CD4-positive, alpha-beta T cell treated with Interleukin-1 beta for 1 hour (primary cell): Measurements from ENCODE around the gene HSPG2.

Source experiments
- DNase-seq, 2 donors: peaks; one replicate each; pipeline ENCODE4 v3.0.0-alpha.2; 2020 to 2022

HSPG2 gene

DNA sequence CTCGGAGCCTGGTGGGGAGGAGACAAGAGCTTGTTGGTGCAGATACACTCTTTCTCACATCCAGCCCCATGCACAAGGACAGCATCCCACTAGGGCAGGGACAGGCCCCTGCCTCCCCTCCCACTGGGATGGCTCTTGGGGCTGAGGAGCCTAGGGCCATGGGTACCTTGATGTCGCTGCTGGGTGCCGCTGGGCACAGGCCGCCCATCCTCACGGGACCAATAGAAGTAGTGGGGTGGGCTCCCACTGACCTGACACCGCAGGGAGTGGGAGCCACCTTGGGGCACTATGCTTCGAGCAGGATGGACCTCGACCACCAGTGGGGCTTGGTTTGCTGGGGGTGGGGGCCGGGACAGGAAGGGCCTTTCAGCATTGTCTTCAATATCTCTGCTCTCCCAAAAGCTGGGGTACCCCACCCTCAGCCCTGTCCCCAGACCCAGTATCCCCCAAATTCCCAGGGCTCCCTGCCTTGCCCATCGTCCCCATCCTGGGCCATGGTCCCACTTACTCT, 77.4 kb downstream of the HSPG2 start:
- no peak for DNase-seq

DNA sequence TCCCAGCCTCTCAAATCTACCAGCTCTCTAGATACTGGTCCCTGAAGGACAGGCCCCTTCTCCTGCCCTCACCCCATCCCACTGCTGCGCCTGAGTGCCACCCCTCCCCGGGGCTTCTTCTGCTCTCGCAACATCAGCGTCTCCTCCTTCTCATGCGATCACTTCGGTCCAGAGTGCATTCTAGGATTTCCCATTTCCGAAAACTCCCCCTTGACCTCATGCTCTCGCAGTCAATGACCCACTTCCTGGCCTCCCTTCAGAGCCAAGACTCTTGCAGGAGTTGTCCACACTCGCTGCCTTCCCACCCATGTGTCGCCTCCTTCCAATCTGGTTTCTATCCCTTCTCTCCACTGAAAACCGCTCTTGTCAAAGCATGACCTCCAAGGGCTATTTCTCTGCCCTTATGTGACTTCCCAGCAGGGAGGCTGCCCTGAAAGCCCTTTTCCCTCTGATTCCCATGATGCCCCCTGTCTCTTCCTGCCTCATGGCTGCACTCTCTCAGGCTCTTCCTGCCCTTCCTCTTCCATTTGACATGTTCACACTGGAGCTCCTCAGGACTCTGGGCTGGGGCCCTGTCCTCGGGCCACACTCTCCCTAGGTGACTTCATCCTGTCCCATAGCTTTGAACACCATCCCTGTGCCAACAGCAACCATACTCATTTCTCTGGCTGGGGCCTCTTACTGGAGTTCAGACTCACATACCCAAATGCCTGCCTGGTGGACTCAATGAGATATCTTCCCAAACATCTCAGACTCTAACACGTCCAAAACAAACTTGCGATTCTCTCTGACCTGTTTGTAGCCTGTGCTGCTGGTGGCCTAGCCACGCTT, 79.1 kb downstream of the HSPG2 start:
- no peak for DNase-seq

DNA sequence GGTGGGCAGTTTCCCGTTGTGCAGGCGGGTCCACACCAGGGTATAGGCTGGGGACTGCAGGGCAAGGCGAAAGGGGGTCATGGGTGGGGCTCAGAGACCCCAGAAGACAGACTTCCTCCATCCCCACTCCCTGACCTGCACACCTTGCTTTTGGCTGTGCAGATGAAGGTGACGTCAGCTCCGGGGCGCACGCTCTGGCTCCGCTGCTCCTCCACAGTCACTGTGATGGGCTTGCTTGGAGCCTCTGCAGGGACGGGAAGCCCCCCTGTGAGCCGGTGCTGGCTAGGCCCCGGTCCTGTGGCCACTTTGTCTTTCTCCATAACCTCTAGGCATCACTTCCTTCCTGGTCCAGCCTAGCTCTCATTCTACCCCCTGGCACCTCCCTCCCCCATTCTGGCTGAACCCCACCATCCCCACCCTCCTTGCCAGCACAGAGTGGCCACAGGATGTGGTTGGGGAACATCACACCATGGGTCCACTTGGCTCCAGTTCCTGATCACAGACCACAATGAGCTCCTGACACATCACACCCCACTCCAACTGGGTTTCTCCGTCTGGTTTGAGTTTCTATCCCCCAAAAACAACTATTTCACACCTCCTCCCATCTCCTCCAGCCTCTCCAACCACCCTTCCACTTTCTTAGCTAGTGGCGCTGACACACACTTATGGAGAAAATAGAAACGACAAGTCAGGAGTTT, 79.8 kb downstream of the HSPG2 start:
- DNase-seq = no peak

- no peak for DNase-seq
These were observed 81.6 kb downstream of the HSPG2 start for GRCh38 chr1:21855257-21856096.

DNA sequence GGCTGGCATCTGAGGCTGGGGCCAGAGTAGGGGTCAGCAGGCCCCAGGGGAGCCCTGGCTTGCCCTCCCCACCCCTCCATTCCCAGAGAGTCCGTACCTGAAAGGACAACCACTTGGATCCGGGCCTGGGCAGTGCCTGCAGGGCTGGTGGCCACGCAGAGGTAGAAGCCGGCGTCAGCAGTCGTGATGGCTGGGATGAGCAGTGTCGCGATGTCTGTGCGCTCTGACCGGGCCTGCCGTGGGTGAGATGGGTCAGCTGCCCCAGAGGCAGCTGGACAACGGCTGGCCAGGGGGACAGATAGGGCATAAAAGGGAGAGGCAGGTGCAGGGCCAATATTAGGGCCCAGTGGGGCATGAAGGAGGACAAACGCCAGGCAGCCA, 82.4 kb downstream of the HSPG2 start:
- DNase-seq = no peak

DNA sequence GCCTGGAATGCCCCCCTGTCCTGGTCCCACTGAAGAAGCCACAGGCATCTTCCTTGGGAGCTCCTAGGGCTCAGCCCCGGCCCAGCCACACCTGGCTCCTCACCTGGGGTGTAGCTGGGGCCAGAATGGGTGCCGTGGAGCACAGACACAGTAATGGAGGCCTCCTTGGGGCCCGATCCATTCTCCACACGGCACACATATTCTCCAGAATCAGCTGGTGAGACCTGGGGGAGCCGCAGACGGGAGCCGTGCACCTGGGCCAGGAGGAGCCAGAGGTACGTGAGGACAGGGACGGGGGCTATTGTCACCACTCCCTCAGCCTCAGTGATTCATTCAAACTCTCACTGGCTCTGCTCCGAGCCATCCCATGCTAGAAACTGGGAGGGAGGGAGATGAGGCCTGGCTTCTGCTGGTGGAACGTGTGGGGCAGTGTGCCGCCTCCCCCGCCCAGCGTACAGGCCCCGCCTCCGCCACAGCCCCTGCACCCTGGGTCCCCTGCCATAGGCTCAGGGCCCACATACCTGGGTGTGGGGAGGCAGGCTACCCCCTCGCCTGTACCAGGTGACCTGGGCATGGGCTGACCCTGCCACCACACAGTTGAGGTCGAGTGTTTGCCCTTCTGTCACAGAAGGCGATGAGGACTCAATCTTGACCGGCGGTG, 82.9 kb downstream of the HSPG2 start:
- DNase-seq = no peak

DNA sequence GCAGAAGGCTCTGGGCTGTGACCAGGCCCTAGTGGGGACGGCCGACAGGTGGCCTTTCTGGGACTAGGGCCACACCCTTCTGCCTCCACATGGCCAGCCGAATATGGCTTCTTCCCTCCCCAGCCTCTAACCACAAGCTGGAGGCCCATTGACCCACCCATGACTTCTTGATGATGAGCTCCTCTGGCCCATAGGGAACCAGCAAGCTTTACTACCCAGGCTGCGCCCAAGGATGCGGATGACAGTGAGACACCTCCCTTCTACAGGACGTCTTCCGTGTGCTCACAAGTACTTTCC, 84.0 kb downstream of the HSPG2 start:
- DNase-seq = no peak

GRCh38 chr1:21852282-21853130, 84.6 kb downstream of the HSPG2 start:
- no peak for DNase-seq

- DNase-seq = no peak
These were observed 85.5 kb downstream of the HSPG2 start for GRCh38 chr1:21851430-21852250.

DNA sequence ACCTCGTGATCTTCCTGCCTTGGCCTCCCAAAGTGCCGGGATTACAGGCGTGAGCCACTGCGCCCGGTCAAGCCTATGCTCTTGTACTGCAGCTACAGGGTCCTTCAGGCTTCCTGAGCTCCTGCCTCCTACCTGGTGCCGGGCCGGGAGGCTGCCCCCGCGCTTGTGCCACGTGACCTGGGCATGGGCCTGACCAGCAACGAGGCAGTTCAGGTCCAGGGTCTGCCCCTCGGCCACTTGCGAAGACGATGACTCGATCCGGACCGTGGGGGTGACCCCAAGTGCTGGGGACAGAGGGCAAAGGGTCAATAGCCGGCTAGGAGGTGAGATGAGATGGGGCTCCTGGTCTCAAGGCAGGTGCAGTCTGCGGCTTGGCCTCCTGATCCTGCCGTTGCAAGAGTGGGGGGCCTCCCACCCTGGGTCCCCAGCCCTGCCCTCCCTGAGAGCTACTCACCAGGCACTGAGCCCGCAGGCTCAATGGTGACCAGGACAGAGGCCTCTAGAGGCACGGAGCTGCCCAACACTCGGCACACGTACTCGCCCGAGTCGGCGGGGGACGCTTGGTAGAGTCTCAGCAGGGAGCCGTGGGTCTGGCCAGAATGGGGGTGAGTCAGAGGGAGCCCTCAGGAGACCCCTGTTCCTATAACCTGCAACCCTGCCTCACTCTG, 87.1 kb downstream of the HSPG2 start:
- no peak for DNase-seq

- DNase-seq = no peak
These were observed 88.5 kb downstream of the HSPG2 start for GRCh38 chr1:21848524-21849174.

- DNase-seq = no peak
These were observed 89.6 kb downstream of the HSPG2 start for GRCh38 chr1:21847223-21848205.

GRCh38 chr1:21845646-21846641, 91.2 kb downstream of the HSPG2 start:
- no peak for DNase-seq

- no peak for DNase-seq
These were observed 93.1 kb downstream of the HSPG2 start for GRCh38 chr1:21843996-21844395.

- DNase-seq = no peak
These were observed 93.9 kb downstream of the HSPG2 start for GRCh38 chr1:21843208-21843607.

- DNase-seq = no peak
These were observed 94.4 kb downstream of the HSPG2 start for GRCh38 chr1:21842606-21843162.

DNA sequence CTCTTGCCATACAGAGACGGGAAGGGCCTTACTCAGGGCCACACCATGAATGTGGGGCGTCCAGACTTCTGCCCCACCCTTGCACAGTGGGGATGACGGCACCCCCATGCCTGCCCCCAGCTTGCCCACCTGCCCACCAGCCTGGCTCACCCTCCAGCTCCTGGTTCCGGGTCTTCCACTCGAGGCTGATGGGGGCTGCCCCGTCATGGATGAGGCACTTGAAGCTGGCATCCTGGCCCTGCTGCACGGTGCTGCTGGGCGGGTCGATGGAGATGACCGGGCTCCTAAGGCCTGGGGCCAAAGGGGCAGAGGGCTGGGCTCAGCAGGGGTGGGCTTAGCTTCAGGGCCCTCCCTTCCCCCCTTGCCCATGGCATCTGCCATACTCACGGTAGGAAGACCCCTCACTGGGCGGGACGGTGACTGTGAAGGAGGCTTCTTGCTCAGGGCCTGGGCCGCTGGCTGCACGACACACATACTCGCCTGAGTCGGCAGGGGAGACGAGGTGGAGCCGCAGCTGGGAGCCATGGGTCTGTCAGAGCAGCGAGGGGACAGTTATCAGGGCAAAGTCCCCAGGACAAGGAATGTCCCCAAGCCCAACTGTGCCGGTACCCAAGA, 95.2 kb downstream of the HSPG2 start:
- no peak for DNase-seq
